Activated T-cell treated with anti-CD3 and anti-CD28 coated beads for 1 hour (primary cell): ENCODE data around the gene WDR48.
"Not testable (repeated sequence)": the region's sequence is repeated elsewhere in the genome, so short reads cannot be mapped to it uniquely, and the experiment has no call there.

ENCODE experiments used
- DNase-seq: peaks from one replicate; pipeline ENCODE4 v3.0.0-alpha.2; 2020; ENCODE audit warnings: low read depth

The WDR48 gene

GRCh38 chr3:39051649-39052561 lies at the start of gene WDR48, which contains the start of gene SCN11A:
WDR48 (plus strand) TSS chr3:39052016; CDS start chr3:39052026, 10 bp downstream.
SCN11A (minus strand) TSS chr3:39051944; CDS start chr3:38950362, 101,582 bp downstream.
- DNase-seq = peak; percentile 84

- no peak for DNase-seq
Measured at GRCh38 chr3:39005295-39005694, 46.5 kb upstream of the WDR48 start.

- DNase-seq = no peak
Measured at GRCh38 chr3:39011191-39011736, 40.6 kb upstream of the WDR48 start.

- no peak for DNase-seq
Measured at GRCh38 chr3:39013289-39013688, 38.5 kb upstream of the WDR48 start.

GRCh38 chr3:39013921-39014509 lies 37.8 kb upstream of the WDR48 start:
- DNase-seq = no peak

GRCh38 chr3:39015418-39015817 lies 36.4 kb upstream of the WDR48 start:
- DNase-seq = no peak

GRCh38 chr3:39019299-39019698 lies 32.5 kb upstream of the WDR48 start:
- no peak for DNase-seq

GRCh38 chr3:39021029-39021428 lies 30.8 kb upstream of the WDR48 start:
- no peak for DNase-seq

GRCh38 chr3:39021465-39022285 lies 30.1 kb upstream of the WDR48 start:
- DNase-seq = no peak

GRCh38 chr3:39022286-39022630 lies 29.6 kb upstream of the WDR48 start:
- DNase-seq = no peak

- DNase-seq = no peak
Measured at GRCh38 chr3:39024497-39024896, 27.3 kb upstream of the WDR48 start.

GRCh38 chr3:39025222-39025970 lies 26.4 kb upstream of the WDR48 start:
- DNase-seq = no peak

GRCh38 chr3:39028546-39028945 lies 23.3 kb upstream of the WDR48 start:
- no peak for DNase-seq

- DNase-seq = no peak
Measured at GRCh38 chr3:39029556-39029955, 22.3 kb upstream of the WDR48 start.

GRCh38 chr3:39038165-39038564 lies 13.7 kb upstream of the WDR48 start:
- DNase-seq = no peak

- DNase-seq = no peak
Measured at GRCh38 chr3:39050029-39050428, 1.8 kb upstream of the WDR48 start.

GRCh38 chr3:39052583-39052982 lies 767 bp downstream of the WDR48 start:
- no peak for DNase-seq

- DNase-seq = no peak
Measured at GRCh38 chr3:39053696-39054095, 1.9 kb downstream of the WDR48 start.

GRCh38 chr3:39056151-39056550 lies 4.3 kb downstream of the WDR48 start:
- no peak for DNase-seq

GRCh38 chr3:39061228-39061627 lies 9.4 kb downstream of the WDR48 start:
- DNase-seq = not testable (repeated sequence)

GRCh38 chr3:39062180-39062579 lies 10.4 kb downstream of the WDR48 start:
- DNase-seq = no peak

GRCh38 chr3:39063143-39063542 lies 11.3 kb downstream of the WDR48 start:
- DNase-seq = no peak
